ENCODE results near the gene LRPAP1. TPM values are rescaled to one million over a fixed set of nuclear protein-coding genes. Genes with fewer than 3 reads are reported as not detected.

Gene LRPAP1
- total RNA-seq, 1 experiment from 2014 or later: 90.8 TPM

- peaks cover 69% of the 10 kb centered on the region for H3K27me3 Mint-ChIP-seq (ENCODE audit: low read depth)
- H3K9me3 Mint-ChIP-seq: no peaks in the 10 kb centered on the region
- ChIA-PET CTCF (interaction anchor here (0.8 to 4.3 kb wide), 4 partner anchors 12 to 159 kb away, joined by 3 to 42 read pairs (median 24); no protein-coding TSS in a partner anchor), POLR2A (no interaction called here)
- no peak for TF ChIP-seq STAT6 (CRISPR knock-in tag; conservative IDR thresholded peaks at IDR 0.05; ENCODE audit: low read depth)
- TF ChIP-seq TEAD4 (CRISPR knock-in tag; IDR thresholded peaks at IDR 0.05): no peak
- no peak for TF ChIP-seq ERG (CRISPR knock-in tag; IDR thresholded peaks at IDR 0.05)
- TF ChIP-seq ZNF512 (CRISPR knock-in tag; IDR thresholded peaks at IDR 0.05; ENCODE audit: borderline replicate concordance): no peak
- TF ChIP-seq E2F4 (CRISPR knock-in tag; IDR thresholded peaks at IDR 0.05; ENCODE audit: borderline replicate concordance, low read depth): no peak
- TF ChIP-seq ZNF532 (CRISPR knock-in tag; IDR thresholded peaks at IDR 0.05; ENCODE audit: borderline replicate concordance): no peak
- no peak for TF ChIP-seq AR (CRISPR knock-in tag; IDR thresholded peaks at IDR 0.05)
- TF ChIP-seq IRF2 (CRISPR knock-in tag; IDR thresholded peaks at IDR 0.05; ENCODE audit: borderline replicate concordance, low read depth): no peak
- TF ChIP-seq SP1 (CRISPR knock-in tag; conservative IDR thresholded peaks at IDR 0.05): no peak
- DNase-seq (ENCODE audit: low spot score) (no peak), ATAC-seq (no peak)
- H3K4me3 Mint-ChIP-seq: no peak overlapping the region
- peaks cover 21% of the 10 kb centered on the region for H3K4me1 Mint-ChIP-seq
- H3K27ac Mint-ChIP-seq: no peak overlapping the region
- no peaks in the 10 kb centered on the region for H3K36me3 Mint-ChIP-seq
Observed at GRCh38 chr4:3477750-3478430, 54.3 kb downstream of the LRPAP1 start.
